ENCODE data around the gene TMEM184A. TPM values are rescaled to one million over a fixed set of nuclear protein-coding genes. Genes with fewer than 3 reads are reported as not detected.

TMEM184A gene
- total and polyA plus RNA-seq, 7 donors, result 0.28 to 60.3 (median 9.3) TPM; not detected in 3

- peaks cover 0 to 6% (median 0%) of the 10 kb centered on the region in 3 donors for H3K27me3 ChIP-seq
- intact Hi-C loops (cut with DNase I), result no loop called here
- no peaks in the 10 kb centered on the region for H3K9me3 ChIP-seq
- no peak overlapping the region for H3K27ac ChIP-seq
- no peak overlapping the region for H3K4me3 ChIP-seq
- WGBS, 2 donors, result 14 to 42% methylated on average over 35 of the region's 35 CpGs
- TF ChIP-seq, protein P1, sequence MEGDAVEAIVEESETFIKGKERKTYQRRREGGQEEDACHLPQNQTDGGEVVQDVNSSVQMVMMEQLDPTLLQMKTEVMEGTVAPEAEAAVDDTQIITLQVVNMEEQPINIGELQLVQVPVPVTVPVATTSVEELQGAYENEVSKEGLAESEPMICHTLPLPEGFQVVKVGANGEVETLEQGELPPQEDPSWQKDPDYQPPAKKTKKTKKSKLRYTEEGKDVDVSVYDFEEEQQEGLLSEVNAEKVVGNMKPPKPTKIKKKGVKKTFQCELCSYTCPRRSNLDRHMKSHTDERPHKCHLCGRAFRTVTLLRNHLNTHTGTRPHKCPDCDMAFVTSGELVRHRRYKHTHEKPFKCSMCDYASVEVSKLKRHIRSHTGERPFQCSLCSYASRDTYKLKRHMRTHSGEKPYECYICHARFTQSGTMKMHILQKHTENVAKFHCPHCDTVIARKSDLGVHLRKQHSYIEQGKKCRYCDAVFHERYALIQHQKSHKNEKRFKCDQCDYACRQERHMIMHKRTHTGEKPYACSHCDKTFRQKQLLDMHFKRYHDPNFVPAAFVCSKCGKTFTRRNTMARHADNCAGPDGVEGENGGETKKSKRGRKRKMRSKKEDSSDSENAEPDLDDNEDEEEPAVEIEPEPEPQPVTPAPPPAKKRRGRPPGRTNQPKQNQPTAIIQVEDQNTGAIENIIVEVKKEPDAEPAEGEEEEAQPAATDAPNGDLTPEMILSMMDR (IDR thresholded peaks at IDR 0.05), result no peak
- peak in 1 of 4 donors; percentile 28 for TF ChIP-seq POLR2AphosphoS5 (IDR thresholded peaks at IDR 0.05)
- no peak for TF ChIP-seq EP300 (IDR thresholded peaks at IDR 0.05)
- TF ChIP-seq POLR2A (IDR thresholded peaks at IDR 0.05), result no peak
- peaks cover 0 to 12% (median 9%) of the 10 kb centered on the region in 4 donors for H3K4me1 ChIP-seq
- no peak for DNase-seq
- H3K36me3 ChIP-seq, result no peaks in the 10 kb centered on the region
Observed at GRCh38 chr7:1555046-1555812, 776 bp downstream of the TMEM184A start.

GRCh38 chr7:1554333-1555045 is 1.5 kb downstream of the TMEM184A start:
- H3K4me1 ChIP-seq, result peaks cover 0 to 12% (median 9%) of the 10 kb centered on the region in 4 donors
- TF ChIP-seq EP300 (IDR thresholded peaks at IDR 0.05) (no peak), POLR2A (IDR thresholded peaks at IDR 0.05) (no peak), POLR2AphosphoS5 (IDR thresholded peaks at IDR 0.05) (no peak)
- TF ChIP-seq, protein P1 (IDR thresholded peaks at IDR 0.05), result no peak
- H3K4me3 ChIP-seq, result no peak overlapping the region
- no peak overlapping the region for H3K27ac ChIP-seq
- 68 to 86% methylated on average over 20 of the region's 20 CpGs for WGBS, 2 donors
- DNase-seq, result no peak
- peaks cover 0 to 6% (median 0%) of the 10 kb centered on the region in 3 donors for H3K27me3 ChIP-seq
- H3K36me3 ChIP-seq, result no peaks in the 10 kb centered on the region
- intact Hi-C loops (cut with DNase I), result no loop called here
- no peaks in the 10 kb centered on the region for H3K9me3 ChIP-seq

GRCh38 chr7:1553512-1554210 is 2.3 kb downstream of the TMEM184A start:
- H3K27ac ChIP-seq, result no peak overlapping the region
- H3K9me3 ChIP-seq, result no peaks in the 10 kb centered on the region
- intact Hi-C loops (cut with DNase I), result no loop called here
- TF ChIP-seq POLR2AphosphoS5 (IDR thresholded peaks at IDR 0.05), result no peak
- TF ChIP-seq EP300 (IDR thresholded peaks at IDR 0.05), result no peak
- TF ChIP-seq, protein P1 (IDR thresholded peaks at IDR 0.05), result no peak
- TF ChIP-seq POLR2A (IDR thresholded peaks at IDR 0.05), result no peak
- no peak for DNase-seq
- H3K4me3 ChIP-seq, result no peak overlapping the region
- no peaks in the 10 kb centered on the region for H3K36me3 ChIP-seq
- peaks cover 0 to 6% (median 0%) of the 10 kb centered on the region in 3 donors for H3K27me3 ChIP-seq
- 90 to 92% methylated on average over 28 of the region's 28 CpGs for WGBS, 2 donors
- H3K4me1 ChIP-seq, result peaks cover 0 to 12% (median 9%) of the 10 kb centered on the region in 4 donors

- 89 to 93% methylated on average over 7 of the region's 7 CpGs for WGBS, 2 donors
- intact Hi-C loops (cut with DNase I), result no loop called here
- DNase-seq, result no peak
- no peaks in the 10 kb centered on the region for H3K36me3 ChIP-seq
- no peaks in the 10 kb centered on the region for H3K9me3 ChIP-seq
- TF ChIP-seq, protein P1 (IDR thresholded peaks at IDR 0.05), result no peak
- no peak for TF ChIP-seq POLR2A (IDR thresholded peaks at IDR 0.05)
- no peak for TF ChIP-seq EP300 (IDR thresholded peaks at IDR 0.05)
- TF ChIP-seq POLR2AphosphoS5 (IDR thresholded peaks at IDR 0.05), result no peak
- peaks cover 0 to 12% (median 9%) of the 10 kb centered on the region in 4 donors for H3K4me1 ChIP-seq
- H3K4me3 ChIP-seq, result no peak overlapping the region
- peaks cover 0 to 6% (median 0%) of the 10 kb centered on the region in 3 donors for H3K27me3 ChIP-seq
- H3K27ac ChIP-seq, result no peak overlapping the region
Observed at GRCh38 chr7:1552200-1552599, 3.8 kb downstream of the TMEM184A start.

Measured in sigmoid colon (tissue), 7 donors.